Activated CD4-positive, alpha-beta T cell treated with anti-CD3 and anti-CD28 coated beads, Interleukin-2, amount 10 ng/mL, durations not matched to agents 24 days and 14 days (primary cell): ENCODE measurements around the gene SPDYC. TPM values are rescaled to one million over a fixed set of nuclear protein-coding genes. Genes with fewer than 3 reads are reported as not detected.

Experiments used
- DNase-seq: peaks from one replicate; pipeline ENCODE4 v3.0.0; 2022
- H3K27ac Mint-ChIP-seq: one replicate; pipeline ENCODE4 v1.8.0; 2022; ENCODE audit warnings: mild to moderate bottlenecking, mixed read lengths
- H3K27me3 Mint-ChIP-seq: one replicate; pipeline ENCODE4 v1.8.0; 2022; ENCODE audit warnings: mixed read lengths
- H3K36me3 Mint-ChIP-seq: one replicate; pipeline ENCODE4 v1.8.0; 2022; ENCODE audit warnings: low read depth, mild to moderate bottlenecking, mixed read lengths
- H3K4me1 Mint-ChIP-seq: one replicate; pipeline ENCODE4 v1.8.0; 2021; ENCODE audit warnings: mixed read lengths
- H3K4me3 Mint-ChIP-seq: one replicate; pipeline ENCODE4 v1.8.0; 2022; ENCODE audit warnings: mild to moderate bottlenecking, moderate library complexity, mixed read lengths
- H3K9me3 Mint-ChIP-seq: one replicate; pipeline ENCODE4 v1.8.0; 2021; ENCODE audit warnings: mixed read lengths
- intact Hi-C: fragments of 100-400 bp; cut with micrococcal nuclease; formaldehyde crosslinking; loops from one replicate; pipeline ENCODE4 v1.15.1; 2023
- total RNA-seq: library from RNA; stranded (reverse); gene quantifications from 2 replicates; pipeline ENCODE4 v1.2.3, GENCODE V29; 2022

Gene SPDYC
- total RNA-seq, 1 donor from 2014 or later = not detected

DNA sequence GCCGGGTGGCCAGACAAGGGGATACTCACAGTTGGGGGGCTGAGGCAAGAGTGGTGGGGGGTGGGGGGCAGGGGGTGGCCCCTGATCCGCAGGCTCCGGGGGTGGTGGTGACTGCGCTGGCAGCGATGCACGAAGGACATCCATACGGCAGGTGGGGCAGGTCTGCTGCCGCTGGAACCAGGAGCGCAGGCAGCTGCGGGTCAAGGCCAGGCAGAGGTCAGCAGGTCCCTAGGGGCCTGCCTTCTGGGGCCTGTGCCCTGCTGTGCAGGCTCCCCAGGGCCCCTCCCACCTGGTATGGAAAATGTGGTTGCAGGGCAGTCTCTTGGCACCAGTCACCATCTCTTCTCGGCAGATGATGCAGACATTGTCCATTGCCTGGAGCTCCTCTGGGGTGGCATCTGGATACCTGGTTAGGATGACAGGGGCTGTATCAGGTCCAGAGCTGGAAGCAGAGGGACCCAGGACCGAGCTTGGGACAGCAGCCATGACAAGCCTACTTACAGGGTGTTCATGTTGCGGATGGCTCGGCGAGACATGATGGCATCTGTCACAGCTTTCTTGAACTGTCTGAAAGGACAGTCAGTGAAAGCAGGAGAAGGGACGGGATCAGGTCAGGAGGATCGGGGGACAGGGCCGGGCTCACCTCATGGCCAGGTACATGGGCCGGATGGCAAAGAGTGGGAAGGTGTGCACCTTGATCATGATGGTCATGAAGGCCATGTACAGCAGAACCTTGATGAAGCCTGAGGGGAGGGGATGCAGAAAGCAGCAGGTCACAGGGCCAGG lies 39.2 kb upstream of the SPDYC start:
- no peaks in the 10 kb centered on the region for H3K9me3 Mint-ChIP-seq
- no peak overlapping the region for H3K27ac Mint-ChIP-seq
- DNase-seq = peak; percentile 55
- H3K4me3 Mint-ChIP-seq = no peak overlapping the region
- peaks cover 39% of the 10 kb centered on the region for H3K36me3 Mint-ChIP-seq
- intact Hi-C loops = no loop called here
- H3K27me3 Mint-ChIP-seq = no peaks in the 10 kb centered on the region
- H3K4me1 Mint-ChIP-seq = peaks cover 23% of the 10 kb centered on the region

DNA sequence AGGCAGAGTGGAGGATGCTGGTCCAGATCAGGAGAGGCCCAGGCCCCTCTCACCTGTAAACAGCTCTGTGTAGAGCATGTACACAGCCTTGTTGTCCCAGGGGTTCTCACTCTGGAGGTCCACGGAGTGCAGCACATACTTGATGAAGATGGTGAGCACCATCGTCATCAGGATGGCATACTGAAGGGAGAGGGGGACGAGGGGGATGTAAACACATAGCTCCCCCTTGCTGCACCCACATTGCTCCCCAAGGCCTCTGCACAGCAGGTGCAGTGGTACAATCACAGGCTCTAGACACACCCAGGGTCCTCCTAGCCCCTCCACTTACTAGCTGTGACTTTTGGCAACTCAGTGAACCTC lies 38.6 kb upstream of the SPDYC start:
- H3K4me3 Mint-ChIP-seq = no peak overlapping the region
- intact Hi-C loops = no loop called here
- no peaks in the 10 kb centered on the region for H3K27me3 Mint-ChIP-seq
- H3K9me3 Mint-ChIP-seq = no peaks in the 10 kb centered on the region
- H3K4me1 Mint-ChIP-seq = peaks cover 29% of the 10 kb centered on the region
- no peak overlapping the region for H3K27ac Mint-ChIP-seq
- H3K36me3 Mint-ChIP-seq = peaks cover 37% of the 10 kb centered on the region
- peak; percentile 55 for DNase-seq

DNA sequence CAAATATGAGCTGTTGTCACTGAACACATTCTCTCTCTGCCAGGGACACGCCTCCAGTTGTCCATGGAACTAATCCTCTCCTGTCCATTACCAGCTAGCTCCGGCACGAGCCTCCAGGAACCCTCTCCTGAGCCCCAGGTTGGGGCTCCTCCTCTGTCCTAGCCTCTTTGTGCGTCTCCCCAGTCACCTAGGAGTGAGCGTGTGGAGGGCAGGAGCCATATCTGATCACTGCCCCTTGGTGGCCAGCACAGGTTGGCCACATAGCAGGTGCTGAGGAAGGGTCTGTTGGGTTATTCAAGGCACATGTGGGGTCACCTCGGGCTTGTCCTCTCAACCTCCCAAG lies 38.2 kb upstream of the SPDYC start:
- intact Hi-C loops = no loop called here
- H3K9me3 Mint-ChIP-seq = no peaks in the 10 kb centered on the region
- H3K36me3 Mint-ChIP-seq = peaks cover 33% of the 10 kb centered on the region
- H3K4me3 Mint-ChIP-seq = peak overlapping the region; percentile 12
- no peak for DNase-seq
- peaks cover 31% of the 10 kb centered on the region for H3K4me1 Mint-ChIP-seq
- H3K27me3 Mint-ChIP-seq = no peaks in the 10 kb centered on the region
- H3K27ac Mint-ChIP-seq = no peak overlapping the region

DNA sequence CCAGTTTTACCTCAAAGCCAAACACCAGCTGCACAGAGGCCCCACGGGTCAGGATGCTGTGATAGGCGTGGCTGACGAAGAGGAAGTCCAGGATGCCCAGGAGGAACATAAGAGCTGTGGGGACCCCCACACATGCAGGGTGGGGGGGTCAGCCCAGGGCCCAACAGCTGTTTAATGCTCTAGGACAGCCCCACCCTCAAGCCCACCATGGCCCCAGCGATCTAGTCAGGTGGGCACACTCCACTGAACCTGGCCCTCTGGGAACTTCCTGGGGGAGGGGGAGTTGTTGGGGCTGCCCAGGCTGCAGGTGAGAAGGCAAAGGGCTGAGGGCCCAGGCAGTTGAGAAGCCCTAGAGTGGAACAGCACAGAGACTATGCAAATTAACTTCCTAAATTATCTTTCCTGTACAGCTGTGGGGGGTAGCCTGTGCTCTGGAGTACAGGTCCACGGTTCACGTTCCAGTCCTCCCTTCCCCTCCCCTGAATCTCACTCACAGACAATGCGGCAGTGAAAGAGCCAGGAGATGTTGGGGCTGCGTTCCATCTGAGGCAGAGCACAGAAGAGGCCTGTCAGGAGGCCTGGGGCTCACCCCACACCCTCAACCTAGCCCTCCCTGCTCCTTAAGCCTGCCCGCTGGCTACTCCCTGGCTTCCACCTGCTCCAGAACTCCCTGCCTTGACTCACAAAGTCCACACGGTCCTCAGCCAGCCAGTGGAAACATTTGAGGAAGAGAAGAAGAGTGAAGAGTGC lies 37.6 kb upstream of the SPDYC start:
- Mint-ChIP-seq H3K9me3 (no peaks in the 10 kb centered on the region), H3K27ac (peak overlapping the region; percentile 97), H3K4me1 (peaks cover 31% of the 10 kb centered on the region), H3K27me3 (no peaks in the 10 kb centered on the region), H3K36me3 (peaks cover 29% of the 10 kb centered on the region), H3K4me3 (peak overlapping the region; percentile 92)
- no peak for DNase-seq
- intact Hi-C loops = no loop called here

DNA sequence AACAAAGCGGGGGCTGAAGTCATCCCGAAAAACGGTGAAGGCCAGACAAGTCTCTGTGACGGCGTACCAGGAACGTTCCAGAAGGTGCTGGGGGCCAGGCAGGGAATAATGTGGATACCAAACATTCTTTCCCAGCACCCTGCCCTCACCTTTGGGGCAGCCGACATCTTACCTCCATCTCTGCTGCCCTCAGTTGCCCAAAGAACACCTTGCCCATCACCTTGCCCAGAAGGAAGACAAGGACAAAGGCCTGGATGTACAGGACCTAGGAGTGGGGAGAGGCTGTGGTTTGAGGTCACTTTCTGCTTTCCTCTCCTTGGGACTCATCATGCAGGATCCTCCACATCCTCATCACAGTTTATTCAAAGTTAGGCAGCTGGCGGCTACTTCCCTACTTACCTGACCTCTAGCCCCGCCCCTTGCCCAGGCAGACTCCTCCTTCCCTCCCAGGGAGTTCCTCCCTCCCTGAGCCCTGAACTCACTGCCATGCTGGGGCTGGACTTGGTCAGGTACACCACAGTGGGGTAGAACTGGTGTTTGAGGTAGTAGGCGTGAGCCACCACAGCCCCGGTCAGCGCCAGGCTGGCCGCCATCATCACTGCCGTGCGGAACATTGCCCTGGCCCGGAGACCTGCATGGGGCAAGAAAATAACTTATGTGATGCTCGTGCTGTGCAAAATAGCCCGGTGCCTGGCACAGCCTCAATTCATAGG lies 36.9 kb upstream of the SPDYC start:
- Mint-ChIP-seq H3K4me1 (peaks cover 31% of the 10 kb centered on the region), H3K4me3 (peak overlapping the region; percentile 92), H3K27ac (peak overlapping the region; percentile 97), H3K27me3 (no peaks in the 10 kb centered on the region), H3K9me3 (no peaks in the 10 kb centered on the region), H3K36me3 (peaks cover 28% of the 10 kb centered on the region)
- peak; percentile 87 for DNase-seq
- intact Hi-C loops = no loop called here

DNA sequence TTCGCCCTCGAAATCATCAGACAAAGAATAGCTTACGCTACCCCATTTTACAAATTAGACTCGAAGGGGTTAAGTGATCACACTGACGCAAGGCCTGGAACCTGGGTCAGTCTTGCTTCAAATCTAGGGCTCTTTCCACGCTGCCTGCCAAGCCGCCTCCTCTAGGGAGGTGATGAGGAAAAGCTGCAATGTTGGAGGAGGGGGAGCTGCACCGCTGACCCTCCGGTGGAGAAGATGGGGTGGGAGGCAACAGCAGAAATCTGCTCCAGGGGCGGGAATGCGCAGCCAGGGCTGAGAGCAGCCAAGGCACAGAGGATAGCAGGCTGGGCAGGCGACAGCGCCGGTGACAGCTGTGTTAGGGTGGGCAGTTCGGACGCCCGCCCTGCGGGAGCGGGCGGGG lies 36.3 kb upstream of the SPDYC start:
- Mint-ChIP-seq H3K4me1 (peaks cover 31% of the 10 kb centered on the region), H3K4me3 (peak overlapping the region; percentile 92), H3K27me3 (no peaks in the 10 kb centered on the region), H3K9me3 (no peaks in the 10 kb centered on the region), H3K36me3 (peaks cover 25% of the 10 kb centered on the region), H3K27ac (peak overlapping the region; percentile 97)
- peak; percentile 73 for DNase-seq
- intact Hi-C loops = loop anchor here (1.0 kb wide), 2 partner anchors 11 to 16 kb away; partner anchors contain the start of genes FAU, MRPL49 and ZNHIT2

DNA sequence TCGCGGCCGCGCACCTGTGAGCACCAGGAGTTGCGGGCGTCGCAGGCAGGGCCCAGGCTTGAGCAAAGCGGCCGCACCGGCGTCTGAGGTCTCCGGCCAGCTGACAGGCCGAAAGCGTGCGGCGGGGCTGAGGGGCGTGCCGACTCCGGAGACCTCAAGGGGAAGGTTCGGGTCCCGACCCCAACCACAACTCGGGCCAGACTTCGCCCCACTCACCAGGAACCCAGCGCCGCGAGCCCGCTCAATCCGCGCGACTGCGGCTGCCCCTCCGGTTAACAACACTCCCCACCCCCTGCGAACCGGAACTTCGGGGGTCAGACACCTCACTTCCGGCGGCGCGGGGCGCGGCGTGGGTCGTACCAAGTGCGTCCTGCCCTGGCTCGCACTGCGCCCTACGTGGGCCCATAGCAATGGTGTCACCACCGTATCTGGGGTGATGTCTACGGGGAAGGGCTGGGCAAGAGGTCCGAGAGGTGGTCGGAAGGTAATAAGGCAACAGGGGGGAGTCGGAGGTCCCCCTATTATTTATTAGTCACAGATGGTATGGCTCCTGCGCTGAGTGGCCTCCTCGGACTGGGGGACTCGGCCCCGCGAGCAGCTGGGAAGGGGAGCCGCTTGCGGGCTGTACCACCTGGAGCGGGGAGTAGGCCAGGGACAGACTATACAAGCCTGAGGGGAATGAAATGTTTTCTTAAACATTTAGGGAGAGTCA lies 35.6 kb upstream of the SPDYC start, which contains the start of gene SYVN1:
Gene SYVN1, minus strand, starts transcription at position 280 of the 712 bp plus-strand sequence. CDS start 918 bp downstream, outside the sequence.
- Mint-ChIP-seq H3K4me1 (peaks cover 31% of the 10 kb centered on the region), H3K9me3 (no peaks in the 10 kb centered on the region), H3K36me3 (peaks cover 21% of the 10 kb centered on the region), H3K27me3 (no peaks in the 10 kb centered on the region), H3K27ac (peak within 1 kb of the TSS; percentile 97), H3K4me3 (peak within 1 kb of the TSS; percentile 92)
- intact Hi-C loops = loop anchor here (1.0 kb wide), 2 partner anchors 12 to 17 kb away; partner anchors contain the start of genes FAU, MRPL49 and ZNHIT2
- DNase-seq = peak; percentile 98

DNA sequence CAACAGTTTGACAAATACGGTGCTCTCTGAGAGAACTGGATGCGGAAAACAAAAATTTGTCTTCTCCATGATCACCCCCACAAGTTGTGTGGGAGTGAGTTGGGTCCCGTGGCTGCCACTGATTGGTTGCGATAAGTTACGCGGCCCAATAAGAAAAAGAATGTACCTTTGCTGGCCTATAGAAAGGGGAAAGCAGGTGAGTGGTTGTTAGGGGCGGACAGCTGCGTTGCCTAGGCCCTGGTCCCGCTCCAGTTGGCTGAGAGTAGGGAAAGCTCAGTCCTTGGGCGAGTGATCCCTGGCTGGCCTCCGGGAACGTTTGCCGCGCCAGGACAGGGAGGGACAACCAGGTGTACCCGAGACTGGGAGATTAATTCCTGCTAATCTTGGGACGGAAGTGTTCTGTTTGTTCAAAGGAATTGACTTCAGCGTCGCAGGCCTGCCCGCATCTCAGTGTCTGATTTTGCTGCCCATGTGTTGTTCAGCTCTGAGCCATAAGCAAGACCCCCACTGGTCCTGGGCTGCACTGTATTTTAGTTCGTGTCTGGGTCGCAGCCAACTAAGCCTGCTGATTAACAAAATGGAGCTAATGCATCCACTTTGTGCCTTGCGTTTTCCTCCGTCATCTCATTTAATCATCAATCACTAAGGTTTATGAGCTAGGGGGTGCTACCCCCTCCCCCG lies 34.9 kb upstream of the SPDYC start:
- H3K27ac Mint-ChIP-seq = peak overlapping the region; percentile 97
- no peaks in the 10 kb centered on the region for H3K9me3 Mint-ChIP-seq
- H3K36me3 Mint-ChIP-seq = peaks cover 20% of the 10 kb centered on the region
- peak overlapping the region; percentile 92 for H3K4me3 Mint-ChIP-seq
- H3K27me3 Mint-ChIP-seq = peaks cover 3% of the 10 kb centered on the region
- DNase-seq = peak; percentile 96
- H3K4me1 Mint-ChIP-seq = peaks cover 31% of the 10 kb centered on the region
- intact Hi-C loops = loop anchor here (1.0 kb wide), 3 partner anchors 13 to 46 kb away; partner anchors contain the start of genes CAPN1, FAU, MRPL49 and ZNHIT2

DNA sequence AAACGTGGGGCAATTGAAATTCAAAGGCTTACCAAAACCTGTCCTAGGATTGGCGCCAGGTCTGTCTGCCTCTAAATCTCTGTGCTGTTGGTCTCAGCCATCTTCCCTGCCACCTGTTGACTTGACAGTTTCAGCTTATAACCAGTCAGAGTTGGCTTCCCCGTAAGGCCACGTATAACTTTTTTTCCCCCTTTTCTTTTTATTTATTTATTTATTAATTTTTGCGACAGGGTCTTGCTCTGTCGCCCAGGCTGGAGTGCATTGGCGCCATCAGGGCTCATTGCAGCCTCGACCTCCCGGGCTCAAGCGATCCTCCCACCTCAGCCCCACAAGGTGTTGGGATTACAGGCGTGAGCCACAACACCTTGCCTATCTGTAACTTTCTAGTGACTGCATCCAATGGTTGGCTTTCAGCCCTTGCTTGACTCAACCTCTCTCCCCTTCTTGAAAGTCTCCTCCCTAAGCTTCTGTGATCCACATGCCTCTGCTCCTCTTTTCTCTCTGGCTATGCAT lies 34.3 kb upstream of the SPDYC start:
- Mint-ChIP-seq H3K4me3 (peak overlapping the region; percentile 92), H3K27ac (peak overlapping the region; percentile 97)
- DNase-seq = no peak

DNA sequence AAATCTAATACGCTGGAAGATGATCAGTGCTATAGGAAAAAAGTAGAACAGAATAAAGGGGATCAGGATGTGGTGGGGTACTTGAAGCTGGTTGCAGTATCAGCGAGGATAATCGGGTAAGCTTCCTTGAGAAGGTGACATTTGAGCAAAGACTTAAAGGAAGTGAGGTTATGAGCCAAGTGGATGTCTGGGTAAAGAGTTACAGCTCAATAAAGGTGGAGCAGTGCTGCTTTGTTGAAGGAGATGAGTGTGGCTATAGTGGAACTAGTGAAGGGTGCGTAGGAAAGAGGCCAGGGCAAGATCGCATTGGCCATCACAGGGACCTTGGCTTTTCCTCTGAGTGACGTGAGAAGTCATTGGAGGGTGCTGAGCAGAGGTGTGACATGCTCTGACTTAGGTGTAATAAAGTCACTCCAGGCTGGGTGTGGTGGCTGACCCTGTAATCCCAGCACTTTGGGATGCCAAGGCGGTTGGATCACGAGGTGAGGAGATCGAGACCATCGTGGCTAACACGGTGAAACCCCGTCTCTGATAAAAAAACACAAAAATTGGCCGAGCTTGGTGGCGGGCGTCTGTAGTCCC lies 33.4 kb upstream of the SPDYC start:
- intact Hi-C loops = no loop called here
- Mint-ChIP-seq H3K27ac (peak overlapping the region; percentile 73), H3K27me3 (peaks cover 13% of the 10 kb centered on the region), H3K4me1 (peaks cover 28% of the 10 kb centered on the region), H3K36me3 (peaks cover 8% of the 10 kb centered on the region), H3K9me3 (no peaks in the 10 kb centered on the region), H3K4me3 (no peak overlapping the region)
- DNase-seq = no peak

More for the DNA sequence above, 34.3 kb upstream of the SPDYC start:
- Mint-ChIP-seq H3K27me3 (peaks cover 6% of the 10 kb centered on the region), H3K4me1 (peaks cover 31% of the 10 kb centered on the region), H3K36me3 (peaks cover 14% of the 10 kb centered on the region), H3K9me3 (no peaks in the 10 kb centered on the region)
- intact Hi-C loops = loop anchor here (1.0 kb wide), 1 partner anchor 46 kb away; the partner anchor contains the start of gene CAPN1

DNA sequence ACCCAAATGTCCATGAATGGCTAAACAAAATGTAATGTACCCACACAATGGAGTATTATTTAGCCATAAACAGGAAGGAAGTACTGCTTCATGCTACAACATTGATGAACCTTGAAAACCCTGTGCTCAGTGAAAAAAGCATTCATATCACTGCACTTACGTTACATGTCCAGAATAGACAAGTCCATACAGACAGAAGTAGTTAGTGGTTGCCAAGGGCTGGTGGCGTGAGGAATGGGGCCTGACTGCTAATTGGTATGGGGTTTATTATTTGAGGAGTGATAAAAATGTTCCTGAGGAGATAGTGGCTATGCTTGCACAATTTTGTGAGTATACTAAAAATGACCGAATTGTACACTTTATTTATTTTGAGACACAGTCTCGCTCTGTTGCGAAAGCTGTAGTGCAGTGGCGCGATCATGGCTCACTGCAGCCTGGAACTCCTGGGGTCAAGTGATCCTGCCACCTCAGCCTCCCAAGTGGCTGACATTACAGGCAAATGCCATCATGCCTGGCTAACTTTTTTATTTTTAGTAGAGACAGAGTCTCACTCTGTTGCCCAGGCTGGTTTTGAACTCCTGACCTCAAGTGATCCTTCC lies 28.0 kb upstream of the SPDYC start:
- Mint-ChIP-seq H3K27ac (no peak overlapping the region), H3K9me3 (no peaks in the 10 kb centered on the region), H3K4me1 (no peaks in the 10 kb centered on the region), H3K4me3 (no peak overlapping the region), H3K27me3 (peaks cover 26% of the 10 kb centered on the region), H3K36me3 (no peaks in the 10 kb centered on the region)
- DNase-seq = no peak
- intact Hi-C loops = no loop called here
